NCI-H2081 (cell line): Measurements from ENCODE around the gene CELF2.

Experiments
- DNase-seq, 2 experiments: peaks; one replicate each; lab custom pipeline; 2025; lab: John Stamatoyannopoulos, UW

The CELF2 gene

GRCh38 chr10:11303361-11304170 lies 285.9 kb downstream of the CELF2 start:
- no peak for DNase-seq

- no peak for DNase-seq
These were observed 287.4 kb downstream of the CELF2 start for GRCh38 chr10:11304906-11305585.

- no peak for DNase-seq
These were observed 288.3 kb downstream of the CELF2 start for GRCh38 chr10:11305825-11306593.

- no peak for DNase-seq
These were observed 289.3 kb downstream of the CELF2 start for GRCh38 chr10:11307004-11307403.

- DNase-seq, result no peak
These were observed 290.3 kb downstream of the CELF2 start for GRCh38 chr10:11307937-11308336.

GRCh38 chr10:11311027-11311426 lies 293.4 kb downstream of the CELF2 start:
- DNase-seq, result no peak

- no peak for DNase-seq
These were observed 295.8 kb downstream of the CELF2 start for GRCh38 chr10:11313463-11313862.

GRCh38 chr10:11317936-11318670 lies 300.4 kb downstream of the CELF2 start:
- no peak for DNase-seq

- no peak for DNase-seq
These were observed 301.3 kb downstream of the CELF2 start for GRCh38 chr10:11318826-11319598.

GRCh38 chr10:11319990-11320602 lies 302.4 kb downstream of the CELF2 start:
- DNase-seq, result no peak

GRCh38 chr10:11320809-11321520 lies 303.3 kb downstream of the CELF2 start:
- no peak for DNase-seq

- DNase-seq, result no peak
These were observed 305.0 kb downstream of the CELF2 start for GRCh38 chr10:11322698-11323097.

- no peak for DNase-seq
These were observed 307.2 kb downstream of the CELF2 start for GRCh38 chr10:11324761-11325321.

GRCh38 chr10:11325817-11326216 lies 308.1 kb downstream of the CELF2 start:
- no peak for DNase-seq

- no peak for DNase-seq
These were observed 308.6 kb downstream of the CELF2 start for GRCh38 chr10:11326241-11326640.

GRCh38 chr10:11326913-11327616 lies 309.4 kb downstream of the CELF2 start:
- no peak for DNase-seq

- DNase-seq, result no peak
These were observed 310.8 kb downstream of the CELF2 start for GRCh38 chr10:11328264-11329061.

GRCh38 chr10:11329062-11329673 lies 311.5 kb downstream of the CELF2 start:
- DNase-seq, result no peak
